ENCODE results near the gene YJU2.

DNA sequence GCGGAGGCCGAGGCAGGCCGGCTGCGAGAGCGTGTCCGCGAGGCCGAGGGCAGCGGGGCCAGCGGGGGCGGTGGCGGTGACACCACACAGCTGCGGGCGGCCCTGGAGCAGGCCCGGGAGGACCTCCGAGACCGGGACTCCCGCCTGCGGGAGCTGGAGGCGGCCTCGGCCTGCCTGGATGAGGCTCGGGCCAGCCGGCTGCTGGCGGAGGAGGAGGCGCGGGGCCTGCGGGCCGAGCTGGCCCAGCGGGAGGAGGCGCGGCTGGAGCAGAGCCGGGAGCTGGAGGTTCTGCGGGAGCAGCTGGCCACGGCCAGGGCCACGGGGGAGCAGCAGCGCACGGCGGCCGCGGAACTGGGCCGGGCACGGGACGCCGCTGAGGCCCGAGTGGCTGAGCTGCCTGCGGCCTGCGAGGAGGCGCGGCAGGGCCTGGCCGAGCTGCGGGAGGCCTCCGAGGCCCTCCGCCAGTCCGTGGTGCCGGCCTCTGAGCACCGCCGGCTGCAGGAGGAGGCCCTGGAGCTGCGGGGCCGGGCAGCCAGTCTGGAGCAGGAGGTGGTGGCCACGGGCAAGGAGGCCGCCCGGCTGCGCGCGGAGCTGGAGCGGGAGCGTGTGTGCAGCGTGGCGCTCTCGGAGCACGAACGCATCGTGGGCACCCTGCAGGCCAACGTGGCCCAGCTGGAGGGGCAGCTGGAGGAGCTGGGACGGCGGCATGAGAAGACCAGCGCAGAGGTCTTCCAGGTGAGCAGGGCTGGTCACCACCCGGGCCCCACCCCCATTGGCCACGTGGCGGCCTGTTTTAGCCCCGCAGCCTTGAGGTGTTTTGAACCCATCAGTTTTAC is 29.2 kb upstream of the YJU2 start:
- TF ChIP-seq, protein P1, sequence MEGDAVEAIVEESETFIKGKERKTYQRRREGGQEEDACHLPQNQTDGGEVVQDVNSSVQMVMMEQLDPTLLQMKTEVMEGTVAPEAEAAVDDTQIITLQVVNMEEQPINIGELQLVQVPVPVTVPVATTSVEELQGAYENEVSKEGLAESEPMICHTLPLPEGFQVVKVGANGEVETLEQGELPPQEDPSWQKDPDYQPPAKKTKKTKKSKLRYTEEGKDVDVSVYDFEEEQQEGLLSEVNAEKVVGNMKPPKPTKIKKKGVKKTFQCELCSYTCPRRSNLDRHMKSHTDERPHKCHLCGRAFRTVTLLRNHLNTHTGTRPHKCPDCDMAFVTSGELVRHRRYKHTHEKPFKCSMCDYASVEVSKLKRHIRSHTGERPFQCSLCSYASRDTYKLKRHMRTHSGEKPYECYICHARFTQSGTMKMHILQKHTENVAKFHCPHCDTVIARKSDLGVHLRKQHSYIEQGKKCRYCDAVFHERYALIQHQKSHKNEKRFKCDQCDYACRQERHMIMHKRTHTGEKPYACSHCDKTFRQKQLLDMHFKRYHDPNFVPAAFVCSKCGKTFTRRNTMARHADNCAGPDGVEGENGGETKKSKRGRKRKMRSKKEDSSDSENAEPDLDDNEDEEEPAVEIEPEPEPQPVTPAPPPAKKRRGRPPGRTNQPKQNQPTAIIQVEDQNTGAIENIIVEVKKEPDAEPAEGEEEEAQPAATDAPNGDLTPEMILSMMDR (conservative IDR thresholded peaks at IDR 0.05; ENCODE audit: low read length) = no peak
- TF ChIP-seq EZH2phosphoT487 (IDR thresholded peaks at IDR 0.05; ENCODE audit: borderline replicate concordance) = no peak
